PC-9 (cell line): ENCODE measurements around the gene EXOC2. TPM values are rescaled to one million over a fixed set of nuclear protein-coding genes. Genes with fewer than 3 reads are reported as not detected.

Source experiments
- BruUV-seq: library from RNA; stranded (reverse); fragments of 400-500 nt; replicated peaks from 2 replicates; lab custom pipeline; 2021; lab: Mats Ljungman, UMichigan
- CTCF ChIA-PET: fragments of 300-600 bp; sonication (Branson Sonifier 250); formaldehyde crosslinking; loops from one replicate; lab custom pipeline; 2022; ENCODE audit warnings: antibody characterized with exemption; lab: Charles Lee
- POLR2A ChIA-PET: fragments of 300-600 bp; sonication (Branson Sonifier 250); formaldehyde crosslinking; loops from one replicate; lab custom pipeline; 2022; ENCODE audit warnings: antibody characterized with exemption; ENCODE audit not compliant: unreplicated experiment; lab: Charles Lee
- DNase-seq, 2 experiments: peaks; one replicate each; pipeline versions ENCODE4 v3.0.0 to v3.0.0-alpha.2; 2015 to 2022; ENCODE audit warnings: mixed read lengths in 1 of 2
- H2AFZ ChIP-seq: fragments of 200-600 bp; sonication (generic); 2 replicates; pipeline ENCODE4 v1.8.1; 2017; ENCODE audit warnings: antibody characterized with exemption
- H3F3A ChIP-seq: fragments of 200-600 bp; sonication (generic); 2 replicates; pipeline ENCODE4 v1.8.1; 2017; ENCODE audit warnings: antibody characterized with exemption, mild to moderate bottlenecking, low read depth; ENCODE audit not compliant: insufficient read depth
- H3K27ac ChIP-seq: fragments of 200-600 bp; sonication (generic); 2 replicates; pipeline ENCODE4 v1.6.1; 2016; ENCODE audit warnings: mixed run types
- H3K27me3 ChIP-seq: fragments of 200-600 bp; sonication (generic); 2 replicates; pipeline ENCODE4 v1.6.1; 2016; ENCODE audit warnings: low read depth, mixed run types; ENCODE audit not compliant: insufficient read depth
- H3K36me3 ChIP-seq: fragments of 200-600 bp; sonication (generic); 2 replicates; pipeline ENCODE4 v1.6.1; 2016; ENCODE audit warnings: low read depth, mixed run types
- H3K4me1 ChIP-seq: fragments of 200-600 bp; sonication (generic); replicated peaks from 2 replicates; pipeline ENCODE4 v1.6.1; 2016; ENCODE audit warnings: mixed run types; ENCODE audit not compliant: insufficient read depth
- H3K4me2 ChIP-seq: fragments of 200-600 bp; sonication (generic); 2 replicates; pipeline ENCODE4 v1.6.1; 2017; ENCODE audit warnings: mixed run types
- H3K4me3 ChIP-seq: fragments of 200-600 bp; sonication (generic); 2 replicates; pipeline ENCODE4 v1.6.1; 2016; ENCODE audit warnings: mixed run types
- H3K79me2 ChIP-seq: fragments of 200-600 bp; sonication (generic); 2 replicates; pipeline ENCODE4 v1.6.1; 2017; ENCODE audit warnings: low read depth, mixed run types
- H3K9me2 ChIP-seq: fragments of 200-600 bp; sonication (generic); 2 replicates; pipeline ENCODE4 v1.8.1; 2017; ENCODE audit warnings: mild to moderate bottlenecking; ENCODE audit not compliant: insufficient read depth
- H3K9me3 ChIP-seq: fragments of 200-600 bp; sonication (generic); 2 replicates; pipeline ENCODE4 v1.8.1; 2016; ENCODE audit warnings: low read depth; ENCODE audit not compliant: insufficient read depth
- H4K20me1 ChIP-seq: fragments of 200-600 bp; sonication (generic); 2 replicates; pipeline ENCODE4 v1.8.1; 2017; ENCODE audit not compliant: insufficient read depth
- CTCF ChIP-seq: fragments of 200-600 bp; sonication (generic); conservative IDR thresholded peaks from 2 replicates; pipeline ENCODE4 v1.6.1; 2017; ENCODE audit warnings: mixed run types, antibody characterized with exemption, mild to moderate bottlenecking, moderate library complexity
- EZH2 ChIP-seq: fragments of 200-600 bp; sonication (generic); IDR thresholded peaks from 2 replicates; pipeline ENCODE4 v1.8.0; 2017; ENCODE audit warnings: antibody characterized with exemption, low read depth
- intact Hi-C: fragments of 100-400 bp; cut with micrococcal nuclease; formaldehyde crosslinking; loops from one replicate; pipeline ENCODE4 v1.10.0; 2022; ENCODE audit not compliant: unreplicated experiment
- total RNA-seq: library from RNA; stranded (reverse); gene quantifications from 2 replicates; pipeline ENCODE4 v1.2.3, GENCODE V29; 2021

The EXOC2 gene
- total RNA-seq, 1 experiment from 2014 or later = 28.2 TPM

- no TSS peak for BruUV-seq
- Histone ChIP-seq H3K27me3 (no peaks in the 10 kb centered on the region), H3K79me2 (no peaks in the 10 kb centered on the region), H3K9me3 (no peaks in the 10 kb centered on the region), H3K27ac (no peak overlapping the region), H4K20me1 (no peaks in the 10 kb centered on the region), H3K36me3 (no peaks in the 10 kb centered on the region), H2AFZ (no peak overlapping the region), H3F3A (no peaks in the 10 kb centered on the region), H3K4me2 (no peak overlapping the region), H3K4me3 (no peak overlapping the region), H3K4me1 (no peaks in the 10 kb centered on the region), H3K9me2 (no peaks in the 10 kb centered on the region)
- no peak for TF ChIP-seq EZH2
- TF ChIP-seq CTCF = no peak
- POLR2A ChIA-PET = no interaction called here
- DNase-seq = no peak
- CTCF ChIA-PET = no interaction called here
- intact Hi-C loops = no loop called here
These were observed 20.4 kb upstream of the EXOC2 start for GRCh38 chr6:713351-713750.

- ChIA-PET POLR2A (no interaction called here), CTCF (no interaction called here)
- no peaks in the 10 kb centered on the region for H3F3A ChIP-seq
- H3K9me3 ChIP-seq = no peaks in the 10 kb centered on the region
- BruUV-seq = no TSS peak
- intact Hi-C loops = no loop called here
- no peak overlapping the region for H3K27ac ChIP-seq
- no peak overlapping the region for H3K4me2 ChIP-seq
- no peak overlapping the region for H2AFZ ChIP-seq
- DNase-seq = no peak
- no peak for TF ChIP-seq CTCF
- no peak for TF ChIP-seq EZH2
- no peaks in the 10 kb centered on the region for H3K9me2 ChIP-seq
- no peak overlapping the region for H3K4me3 ChIP-seq
- H3K4me1 ChIP-seq = no peaks in the 10 kb centered on the region
- no peaks in the 10 kb centered on the region for H3K27me3 ChIP-seq
- no peaks in the 10 kb centered on the region for H3K36me3 ChIP-seq
- H3K79me2 ChIP-seq = no peaks in the 10 kb centered on the region
- no peaks in the 10 kb centered on the region for H4K20me1 ChIP-seq
These were observed 19.9 kb upstream of the EXOC2 start for GRCh38 chr6:712805-713204.

- no peaks in the 10 kb centered on the region for H3F3A ChIP-seq
- H3K9me3 ChIP-seq = no peaks in the 10 kb centered on the region
- H3K9me2 ChIP-seq = no peaks in the 10 kb centered on the region
- H3K4me1 ChIP-seq = no peaks in the 10 kb centered on the region
- ChIA-PET POLR2A (no interaction called here), CTCF (interaction anchor here (0.7 to 1.6 kb wide), 2 partner anchors 10 to 64 kb away, joined by 3 to 6 read pairs; no protein-coding TSS in a partner anchor)
- DNase-seq = no peak
- no TSS peak for BruUV-seq
- no peaks in the 10 kb centered on the region for H3K79me2 ChIP-seq
- no peaks in the 10 kb centered on the region for H3K27me3 ChIP-seq
- no peaks in the 10 kb centered on the region for H4K20me1 ChIP-seq
- TF ChIP-seq EZH2 = no peak
- TF ChIP-seq CTCF = no peak
- no peak overlapping the region for H3K4me3 ChIP-seq
- H3K27ac ChIP-seq = no peak overlapping the region
- intact Hi-C loops = no loop called here
- H3K4me2 ChIP-seq = no peak overlapping the region
- H3K36me3 ChIP-seq = no peaks in the 10 kb centered on the region
- no peak overlapping the region for H2AFZ ChIP-seq
These were observed 19.0 kb upstream of the EXOC2 start for GRCh38 chr6:711925-712324.
